SH-SY5Y (cell line): ENCODE measurements around the gene ABAT.

Experiments used
- GATA2 ChIP-seq: IDR thresholded peaks from 2 replicates; pipeline ENCODE4 v1.6.1; 2011; ENCODE audit warnings: mild to moderate bottlenecking, low read depth, low read length
- GATA3 ChIP-seq: IDR thresholded peaks from 2 replicates; pipeline ENCODE4 v1.6.1; 2011; ENCODE audit warnings: low read depth, mild to moderate bottlenecking, low read length, moderate library complexity

- TF ChIP-seq GATA2 (no peak), GATA3 (no peak)
These were observed 157.7 kb downstream of the ABAT start for GRCh38 chr16:8831871-8832716.
